GM23338 (cell line): ENCODE data around the gene SCAF4. TPM values are rescaled to one million over a fixed set of nuclear protein-coding genes. Genes with fewer than 3 reads are reported as not detected.

ENCODE experiments used
- ATAC-seq: fragments of 200-7000 bp; cut with Tn5 transposase; 3 replicates; pipeline ENCODE4 v1.9.1; 2020
- DNase-seq: peaks from one replicate; pipeline ENCODE4 v3.0.0-alpha.2; 2015; ENCODE audit warnings: low spot score
- H2AFZ ChIP-seq: fragments of 200-600 bp; sonication (generic); 2 replicates; pipeline ENCODE4 v1.8.0; 2016; ENCODE audit warnings: antibody characterized with exemption, mild to moderate bottlenecking, moderate library complexity
- H3F3A ChIP-seq: fragments of 200-600 bp; sonication (generic); replicated peaks from 2 replicates; pipeline ENCODE4 v1.8.0; 2017; ENCODE audit warnings: antibody characterized with exemption, mixed run types, low read depth
- H3K27ac ChIP-seq: fragments of 200-600 bp; sonication (generic); 2 replicates; pipeline ENCODE4 v1.6.1; 2016; ENCODE audit warnings: low read depth
- H3K27me3 ChIP-seq: fragments of 200-600 bp; sonication (generic); 2 replicates; pipeline ENCODE4 v1.8.0; 2016; ENCODE audit warnings: mild to moderate bottlenecking, mixed run types, moderate library complexity; ENCODE audit not compliant: insufficient read depth
- H3K36me3 ChIP-seq: fragments of 200-600 bp; sonication (generic); 2 replicates; pipeline ENCODE4 v1.8.0; 2016; ENCODE audit warnings: mild to moderate bottlenecking; ENCODE audit not compliant: insufficient read depth
- H3K4me1 ChIP-seq: fragments of 200-600 bp; sonication (generic); 2 replicates; pipeline ENCODE4 v1.8.0; 2016; ENCODE audit warnings: mild to moderate bottlenecking, moderate library complexity; ENCODE audit not compliant: insufficient read depth
- H3K4me2 ChIP-seq: fragments of 200-600 bp; sonication (generic); 2 replicates; pipeline ENCODE4 v1.7.1; 2017; ENCODE audit warnings: mixed run types
- H3K4me3 ChIP-seq: fragments of 200-600 bp; sonication (generic); 2 replicates; pipeline ENCODE4 v1.6.1; 2016; ENCODE audit warnings: mixed run types
- H3K79me2 ChIP-seq: fragments of 200-600 bp; sonication (generic); replicated peaks from 2 replicates; pipeline ENCODE4 v1.8.0; 2017; ENCODE audit warnings: mild to moderate bottlenecking; ENCODE audit not compliant: insufficient read depth
- H3K9me2 ChIP-seq: fragments of 200-600 bp; sonication (generic); 2 replicates; pipeline ENCODE4 v1.8.0; 2017; ENCODE audit not compliant: insufficient read depth
- H4K20me1 ChIP-seq: fragments of 200-600 bp; sonication (generic); replicated peaks from 2 replicates; pipeline ENCODE4 v1.8.0; 2017; ENCODE audit warnings: mild to moderate bottlenecking; ENCODE audit not compliant: insufficient read depth
- H3K27ac Mint-ChIP-seq: 2 replicates; pipeline ENCODE4 v1.8.0; 2020; ENCODE audit warnings: inconsistent platforms, mild to moderate bottlenecking, moderate library complexity, mixed read lengths
- H3K27me3 Mint-ChIP-seq: 3 replicates; pipeline ENCODE4 v1.8.0; 2022; ENCODE audit warnings: low read depth, mild to moderate bottlenecking, moderate library complexity, mixed read lengths, inconsistent platforms; ENCODE audit not compliant: insufficient read depth, poor library complexity
- H3K36me3 Mint-ChIP-seq: 3 replicates; pipeline ENCODE4 v1.8.0; 2021; ENCODE audit warnings: low read depth, mild to moderate bottlenecking, inconsistent platforms, moderate library complexity, mixed read lengths
- H3K4me1 Mint-ChIP-seq: 3 replicates; pipeline ENCODE4 v1.8.0; 2020; ENCODE audit warnings: mild to moderate bottlenecking, inconsistent platforms, mixed read lengths
- H3K4me3 Mint-ChIP-seq: 3 replicates; pipeline ENCODE4 v1.8.0; 2021; ENCODE audit warnings: moderate library complexity, mild to moderate bottlenecking, inconsistent platforms, mixed read lengths
- H3K9me3 Mint-ChIP-seq: 3 replicates; pipeline ENCODE4 v1.8.0; 2020; ENCODE audit warnings: moderate library complexity, mild to moderate bottlenecking, inconsistent platforms, mixed read lengths
- CREB1 ChIP-seq: fragments of 250-450 bp; sonication (Bioruptor Pico); IDR thresholded peaks from 2 replicates; pipeline ENCODE4 v1.5.0; 2020; ENCODE audit warnings: low read depth, mild to moderate bottlenecking, moderate library complexity
- CTCF ChIP-seq, 2 experiments: fragments of 200-600 bp in 1 of 2; sonication (generic) in 1 of 2; conservative IDR thresholded peaks; 2 replicates each; pipeline versions ENCODE4 v1.5.1 to v1.6.1; 2016 to 2017; ENCODE audit warnings: antibody characterized with exemption in 2 of 2, low read depth in 2 of 2, mild to moderate bottlenecking in 2 of 2, moderate library complexity in 1 of 2
- ETS1 ChIP-seq: IDR thresholded peaks from 2 replicates; pipeline ENCODE4 v1.6.1; 2016; ENCODE audit warnings: antibody characterized with exemption
- EZH2 ChIP-seq: fragments of 200-600 bp; sonication (generic); IDR thresholded peaks from one replicate; pipeline ENCODE4 v1.8.0; 2017; ENCODE audit warnings: antibody characterized with exemption, mild to moderate bottlenecking, low read depth; ENCODE audit not compliant: unreplicated experiment
- EZH2phosphoT487 ChIP-seq: fragments of 200-600 bp; sonication (generic); IDR thresholded peaks from one replicate; pipeline ENCODE4 v1.8.1; 2018; ENCODE audit warnings: antibody characterized with exemption; ENCODE audit not compliant: unreplicated experiment
- JUNB ChIP-seq: IDR thresholded peaks from one replicate; pipeline ENCODE4 v1.6.1; 2016; ENCODE audit warnings: antibody characterized with exemption; ENCODE audit not compliant: unreplicated experiment
- NANOG ChIP-seq: IDR thresholded peaks from 2 replicates; pipeline ENCODE4 v1.6.1; 2016; ENCODE audit warnings: antibody characterized with exemption, borderline replicate concordance
- POLR2AphosphoS5 ChIP-seq: IDR thresholded peaks from 2 replicates; pipeline ENCODE4 v1.6.1; 2016; ENCODE audit warnings: antibody characterized with exemption, low read depth
- REST ChIP-seq: IDR thresholded peaks from one replicate; pipeline ENCODE4 v1.6.1; 2018; ENCODE audit warnings: antibody characterized with exemption; ENCODE audit not compliant: unreplicated experiment
- STAT1 ChIP-seq: IDR thresholded peaks from one replicate; pipeline ENCODE4 v1.6.1; 2016; ENCODE audit warnings: antibody characterized with exemption; ENCODE audit not compliant: unreplicated experiment
- ZNF114 ChIP-seq: fragments of 250-450 bp; sonication (Bioruptor Pico); IDR thresholded peaks from 2 replicates; pipeline ENCODE4 v1.5.0; 2020; ENCODE audit warnings: mild to moderate bottlenecking, moderate library complexity
- ZNF331 ChIP-seq: fragments of 250-450 bp; sonication (Bioruptor Pico); IDR thresholded peaks from 2 replicates; pipeline ENCODE4 v1.5.0; 2020; ENCODE audit warnings: low read depth, mild to moderate bottlenecking, moderate library complexity
- polyA plus RNA-seq: library from polyadenylated mRNA; unstranded; fragments of >200 nt; fragmentation: Nextera tagmentation; extraction: Ambion mirVana; gene quantifications from 2 replicates; pipeline ENCODE4 v1.2.1, GENCODE V29; 2016
- total RNA-seq: library from RNA; depleted of rRNA; stranded (reverse); fragments of >200 nt; shearing (Covaris generic); gene quantifications from 2 replicates; pipeline ENCODE4 v1.2.3, GENCODE V29; 2014
- TF ChIP-seq, protein P1 (sequence below): fragments of 250-450 bp; sonication (Bioruptor Pico); IDR thresholded peaks from 2 replicates; pipeline ENCODE4 v1.5.0; 2020; ENCODE audit warnings: mild to moderate bottlenecking, moderate library complexity

Gene SCAF4
- total and polyA plus RNA-seq, 2 experiments from 2014 or later = 29.7 to 45.8 TPM

DNA sequence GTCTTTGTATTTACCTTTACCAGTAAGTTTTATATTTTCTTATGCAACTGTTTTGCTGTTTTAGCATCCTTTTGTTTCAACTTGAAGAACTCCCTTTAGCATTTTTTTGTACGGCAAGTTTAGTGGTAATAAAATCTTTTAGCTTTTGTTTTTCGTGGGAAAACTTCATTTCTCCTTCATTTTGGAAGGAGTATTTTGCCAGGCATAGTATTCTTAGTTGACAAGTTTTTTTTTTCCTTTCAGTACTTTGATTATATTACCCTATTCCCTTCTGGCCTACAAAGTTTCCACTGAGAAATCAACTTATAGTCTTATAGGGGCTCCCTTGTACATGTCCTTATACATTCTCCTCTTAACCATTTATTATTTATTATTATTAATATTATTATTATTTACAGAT lies 95.0 kb downstream of the SCAF4 start:
- no peak for ATAC-seq
- H3K27ac ChIP-seq = no peak overlapping the region
- H3F3A ChIP-seq = no peaks in the 10 kb centered on the region
- no peak overlapping the region for H3K4me3 Mint-ChIP-seq
- H3K4me1 Mint-ChIP-seq = no peaks in the 10 kb centered on the region
- TF ChIP-seq CTCF (conservative IDR thresholded peaks at IDR 0.05; ENCODE audit: low read depth in 2 of 2) = no peak
- no peak for TF ChIP-seq EZH2
- no peak for TF ChIP-seq POLR2AphosphoS5
- no peak for TF ChIP-seq JUNB
- TF ChIP-seq, protein P1, sequence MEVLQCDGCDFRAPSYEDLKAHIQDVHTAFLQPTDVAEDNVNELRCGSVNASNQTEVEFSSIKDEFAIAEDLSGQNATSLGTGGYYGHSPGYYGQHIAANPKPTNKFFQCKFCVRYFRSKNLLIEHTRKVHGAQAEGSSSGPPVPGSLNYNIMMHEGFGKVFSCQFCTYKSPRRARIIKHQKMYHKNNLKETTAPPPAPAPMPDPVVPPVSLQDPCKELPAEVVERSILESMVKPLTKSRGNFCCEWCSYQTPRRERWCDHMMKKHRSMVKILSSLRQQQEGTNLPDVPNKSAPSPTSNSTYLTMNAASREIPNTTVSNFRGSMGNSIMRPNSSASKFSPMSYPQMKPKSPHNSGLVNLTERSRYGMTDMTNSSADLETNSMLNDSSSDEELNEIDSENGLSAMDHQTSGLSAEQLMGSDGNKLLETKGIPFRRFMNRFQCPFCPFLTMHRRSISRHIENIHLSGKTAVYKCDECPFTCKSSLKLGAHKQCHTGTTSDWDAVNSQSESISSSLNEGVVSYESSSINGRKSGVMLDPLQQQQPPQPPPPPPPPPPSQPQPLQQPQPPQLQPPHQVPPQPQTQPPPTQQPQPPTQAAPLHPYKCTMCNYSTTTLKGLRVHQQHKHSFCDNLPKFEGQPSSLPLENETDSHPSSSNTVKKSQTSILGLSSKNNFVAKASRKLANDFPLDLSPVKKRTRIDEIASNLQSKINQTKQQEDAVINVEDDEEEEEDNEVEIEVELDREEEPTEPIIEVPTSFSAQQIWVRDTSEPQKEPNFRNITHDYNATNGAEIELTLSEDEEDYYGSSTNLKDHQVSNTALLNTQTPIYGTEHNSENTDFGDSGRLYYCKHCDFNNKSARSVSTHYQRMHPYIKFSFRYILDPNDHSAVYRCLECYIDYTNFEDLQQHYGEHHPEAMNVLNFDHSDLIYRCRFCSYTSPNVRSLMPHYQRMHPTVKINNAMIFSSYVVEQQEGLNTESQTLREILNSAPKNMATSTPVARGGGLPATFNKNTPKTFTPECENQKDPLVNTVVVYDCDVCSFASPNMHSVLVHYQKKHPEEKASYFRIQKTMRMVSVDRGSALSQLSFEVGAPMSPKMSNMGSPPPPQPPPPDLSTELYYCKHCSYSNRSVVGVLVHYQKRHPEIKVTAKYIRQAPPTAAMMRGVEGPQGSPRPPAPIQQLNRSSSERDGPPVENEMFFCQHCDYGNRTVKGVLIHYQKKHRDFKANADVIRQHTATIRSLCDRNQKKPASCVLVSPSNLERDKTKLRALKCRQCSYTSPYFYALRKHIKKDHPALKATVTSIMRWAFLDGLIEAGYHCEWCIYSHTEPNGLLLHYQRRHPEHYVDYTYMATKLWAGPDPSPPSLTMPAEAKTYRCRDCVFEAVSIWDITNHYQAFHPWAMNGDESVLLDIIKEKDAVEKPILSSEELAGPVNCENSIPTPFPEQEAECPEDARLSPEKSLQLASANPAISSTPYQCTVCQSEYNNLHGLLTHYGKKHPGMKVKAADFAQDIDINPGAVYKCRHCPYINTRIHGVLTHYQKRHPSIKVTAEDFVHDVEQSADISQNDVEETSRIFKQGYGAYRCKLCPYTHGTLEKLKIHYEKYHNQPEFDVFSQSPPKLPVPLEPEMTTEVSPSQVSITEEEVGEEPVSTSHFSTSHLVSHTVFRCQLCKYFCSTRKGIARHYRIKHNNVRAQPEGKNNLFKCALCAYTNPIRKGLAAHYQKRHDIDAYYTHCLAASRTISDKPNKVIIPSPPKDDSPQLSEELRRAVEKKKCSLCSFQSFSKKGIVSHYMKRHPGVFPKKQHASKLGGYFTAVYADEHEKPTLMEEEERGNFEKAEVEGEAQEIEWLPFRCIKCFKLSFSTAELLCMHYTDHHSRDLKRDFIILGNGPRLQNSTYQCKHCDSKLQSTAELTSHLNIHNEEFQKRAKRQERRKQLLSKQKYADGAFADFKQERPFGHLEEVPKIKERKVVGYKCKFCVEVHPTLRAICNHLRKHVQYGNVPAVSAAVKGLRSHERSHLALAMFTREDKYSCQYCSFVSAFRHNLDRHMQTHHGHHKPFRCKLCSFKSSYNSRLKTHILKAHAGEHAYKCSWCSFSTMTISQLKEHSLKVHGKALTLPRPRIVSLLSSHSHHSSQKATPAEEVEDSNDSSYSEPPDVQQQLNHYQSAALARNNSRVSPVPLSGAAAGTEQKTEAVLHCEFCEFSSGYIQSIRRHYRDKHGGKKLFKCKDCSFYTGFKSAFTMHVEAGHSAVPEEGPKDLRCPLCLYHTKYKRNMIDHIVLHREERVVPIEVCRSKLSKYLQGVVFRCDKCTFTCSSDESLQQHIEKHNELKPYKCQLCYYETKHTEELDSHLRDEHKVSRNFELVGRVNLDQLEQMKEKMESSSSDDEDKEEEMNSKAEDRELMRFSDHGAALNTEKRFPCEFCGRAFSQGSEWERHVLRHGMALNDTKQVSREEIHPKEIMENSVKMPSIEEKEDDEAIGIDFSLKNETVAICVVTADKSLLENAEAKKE = no peak
- no peak for TF ChIP-seq ZNF331
- TF ChIP-seq NANOG = no peak
- TF ChIP-seq CREB1 (CRISPR knock-in tag) = no peak
- no peak for TF ChIP-seq REST
- TF ChIP-seq EZH2phosphoT487 = no peak
- TF ChIP-seq STAT1 = no peak
- TF ChIP-seq ETS1 = no peak
- no peak for TF ChIP-seq ZNF114 (CRISPR knock-in tag)
- no peak overlapping the region for H3K27ac Mint-ChIP-seq
- DNase-seq = no peak
- no peak overlapping the region for H3K4me3 ChIP-seq
- no peaks in the 10 kb centered on the region for H3K27me3 ChIP-seq
- H3K9me3 Mint-ChIP-seq = peaks cover 11% of the 10 kb centered on the region
- no peaks in the 10 kb centered on the region for H3K79me2 ChIP-seq
- no peaks in the 10 kb centered on the region for H4K20me1 ChIP-seq
- no peak overlapping the region for H2AFZ ChIP-seq
- H3K9me2 ChIP-seq = no peaks in the 10 kb centered on the region
- no peak overlapping the region for H3K4me2 ChIP-seq
- no peaks in the 10 kb centered on the region for H3K4me1 ChIP-seq
- H3K36me3 ChIP-seq = no peaks in the 10 kb centered on the region
- H3K27me3 Mint-ChIP-seq = peaks cover 7% of the 10 kb centered on the region
- H3K36me3 Mint-ChIP-seq = peaks cover 2% of the 10 kb centered on the region; the same call in 1 of the 3 replicates
